ENCODE measurements around the gene NDUFS2. TPM values are rescaled to one million over a fixed set of nuclear protein-coding genes. Genes with fewer than 3 reads are reported as not detected.

The NDUFS2 gene
- total RNA-seq, 4 donors from 2014 or later, result 82.6 to 209 (median 144) TPM

- TF ChIP-seq EP300 (IDR thresholded peaks at IDR 0.05; ENCODE audit: low read depth) (no peak), CTCF (IDR thresholded peaks at IDR 0.05) (no peak), POLR2A (IDR thresholded peaks at IDR 0.05) (no peak), POLR2AphosphoS5 (IDR thresholded peaks at IDR 0.05) (no peak)
- no peak for DNase-seq
- H3K27ac ChIP-seq, result peak overlapping the region; percentile 90 to 98 (median 94)
- WGBS, 2 donors (ENCODE audit: low coverage in 1 of 2), result 37% methylated on average over 6 of the region's 20 CpGs; no CpG with 5 or more reads in 1 of the 2 donors
- H3K36me3 ChIP-seq, result peaks cover 0 to under 1% (median 0%) of the 10 kb centered on the region in 4 donors
- H3K4me3 ChIP-seq, result peak overlapping the region in 3 of 4 donors; percentile 3 to 37 (median 22)
- H3K4me1 ChIP-seq, result peaks cover 34 to 57% (median 43%) of the 10 kb centered on the region in 4 donors
- in situ Hi-C loops (cut with MboI; ENCODE audit: low pct_ligation_motif_present in 1 of 4, low pct_unique_long_range_greater_than_20kb in 1 of 4, low sequenced_read_pairs in 3 of 4), result no loop called here
- no peaks in the 10 kb centered on the region for H3K9me3 ChIP-seq
- intact Hi-C loops (cut with DNase I; ENCODE audit: low total_unique reads), result no loop called here
- H3K27me3 ChIP-seq, result no peaks in the 10 kb centered on the region
Observed at GRCh38 chr1:161198194-161198896, 3.8 kb upstream of the NDUFS2 start.

GRCh38 chr1:161198897-161199431 is 3.2 kb upstream of the NDUFS2 start, which contains the start of gene ADAMTS4:
Gene ADAMTS4 (minus strand): TSS chr1:161199054. CDS start chr1:161198627, 427 bp downstream.
- in situ Hi-C loops (cut with MboI; ENCODE audit: low pct_ligation_motif_present in 1 of 4, low pct_unique_long_range_greater_than_20kb in 1 of 4, low sequenced_read_pairs in 3 of 4) (no loop called here), intact Hi-C loops (cut with DNase I; ENCODE audit: low total_unique reads) (no loop called here)
- Histone ChIP-seq H3K4me1 (peaks cover 40 to 63% (median 48%) of the 10 kb centered on the region in 4 donors), H3K4me3 (peak within 1 kb of the TSS in 3 of 4 donors; percentile 3 to 37 (median 22)), H3K9me3 (no peaks in the 10 kb centered on the region), H3K27me3 (no peaks in the 10 kb centered on the region), H3K27ac (peak within 1 kb of the TSS; percentile 90 to 98 (median 94)), H3K36me3 (peaks cover 0 to 7% (median 0%) of the 10 kb centered on the region in 4 donors)
- peak; percentile 54 for DNase-seq
- WGBS, 2 donors (ENCODE audit: low coverage in 1 of 2), result 48 to 72% methylated on average over 3 to 11 of the region's 11 CpGs
- TF ChIP-seq EP300 (IDR thresholded peaks at IDR 0.05; ENCODE audit: low read depth) (no peak), POLR2A (IDR thresholded peaks at IDR 0.05) (peak; percentile 57), POLR2AphosphoS5 (IDR thresholded peaks at IDR 0.05) (peak; percentile 57 to 84 (median 65)), CTCF (IDR thresholded peaks at IDR 0.05) (no peak)

- H3K27ac ChIP-seq, result peak overlapping the region; percentile 90 to 98 (median 94)
- no peaks in the 10 kb centered on the region for H3K9me3 ChIP-seq
- no peaks in the 10 kb centered on the region for H3K27me3 ChIP-seq
- WGBS, 2 donors (ENCODE audit: low coverage in 1 of 2), result 0 to 60% methylated on average over 1 to 5 of the region's 5 CpGs
- DNase-seq, result no peak
- peaks cover 43 to 70% (median 51%) of the 10 kb centered on the region in 4 donors for H3K4me1 ChIP-seq
- TF ChIP-seq POLR2AphosphoS5 (IDR thresholded peaks at IDR 0.05) (no peak), EP300 (IDR thresholded peaks at IDR 0.05; ENCODE audit: low read depth) (no peak), POLR2A (IDR thresholded peaks at IDR 0.05) (no peak), CTCF (IDR thresholded peaks at IDR 0.05) (no peak)
- no peak overlapping the region for H3K4me3 ChIP-seq
- in situ Hi-C loops (cut with MboI; ENCODE audit: low pct_ligation_motif_present in 1 of 4, low pct_unique_long_range_greater_than_20kb in 1 of 4, low sequenced_read_pairs in 3 of 4), result loop anchor here in 1 of 4 donors (25.0 kb wide), 1 partner anchor 188 kb away; no protein-coding TSS in a partner anchor
- intact Hi-C loops (cut with DNase I; ENCODE audit: low total_unique reads), result no loop called here
- peaks cover 0 to 13% (median 0%) of the 10 kb centered on the region in 4 donors for H3K36me3 ChIP-seq
Observed at GRCh38 chr1:161199506-161200139, 2.5 kb upstream of the NDUFS2 start.
